Ovary (tissue), 9 donors: Measurements from ENCODE around the gene TBC1D7. TPM values are rescaled to one million over a fixed set of nuclear protein-coding genes. Genes with fewer than 3 reads are reported as not detected.

Experiments
- DNase-seq, 5 donors: peaks; one replicate each; pipeline ENCODE4 v3.0.0-alpha.2; 2019 to 2020
- H3K27ac ChIP-seq, 2 donors: fragments of 200-600 bp; one replicate each; pipeline versions ENCODE4 v1.5.1 to v1.8.0; 2019 to 2022
- H3K27me3 ChIP-seq: fragments of 200-600 bp; one replicate; pipeline ENCODE4 v1.8.0; 2022
- H3K36me3 ChIP-seq: fragments of 200-600 bp; sonication (generic); one replicate; pipeline ENCODE4 v1.5.1; 2019
- H3K4me1 ChIP-seq: one replicate; pipeline ENCODE4 v1.8.1; 2013; ENCODE audit warnings: mild to moderate bottlenecking, moderate library complexity; ENCODE audit not compliant: insufficient read depth
- H3K4me3 ChIP-seq: fragments of 200-600 bp; sonication (generic); one replicate; pipeline ENCODE4 v1.5.1; 2017
- H3K9me3 ChIP-seq, 2 donors: fragments of 200-600 bp in 1 of 2; sonication (generic) in 1 of 2; one replicate each; pipeline versions ENCODE4 v1.5.1 to v1.8.1; 2013 to 2019; ENCODE audit warnings: mild to moderate bottlenecking in 1 of 2, moderate library complexity in 1 of 2
- EP300 ChIP-seq: sonication (generic); formaldehyde crosslinking; IDR thresholded peaks from one replicate; pipeline ENCODE4 v1.6.1; 2017; ENCODE audit warnings: antibody characterized with exemption
- POLR2A ChIP-seq: fragments of 450-650 bp; IDR thresholded peaks from one replicate; pipeline ENCODE4 v1.6.1; 2017; ENCODE audit warnings: antibody characterized with exemption, mild to moderate bottlenecking, moderate library complexity
- WGBS, 3 donors: extraction: QIAGEN DNeasy Blood & Tissue Kit in 1 of 3; methylation state at CpG; one replicate each; pipeline versions ENCODE4 v1.1.5 to v1.1.7; 2013 to 2017; 5-methylcytosine and 5-hydroxymethylcytosine counted together
- intact Hi-C, 4 donors: fragments of 100-400 bp; cut with DNase I; formaldehyde crosslinking; loops; one replicate each; pipeline versions ENCODE4 v1.11.0 to v1.15.1; 2022 to 2023
- polyA plus RNA-seq, 2 donors: library from polyadenylated mRNA; stranded (reverse); fragments of 200-250 nt in 1 of 2; fragments of 350-450 nt in 1 of 2; fragmentation: Illumina TruSeq in 1 of 2; extraction: RNeasy Lipid Tissue Mini Kit (QIAGEN cat#74804) in 1 of 2; gene quantifications; one replicate each; pipeline ENCODE4 v1.2.3, GENCODE V29; 2013 to 2014
- total RNA-seq, 7 donors: library from RNA; depleted of rRNA in 2 of 7; stranded (reverse); fragments of >200 nt in 2 of 7; fragmentation: NEBNext Ultra II Directional in 3 of 7; extraction: Animal tissue kit (Norgen Biotek cat#: 25700) in 3 of 7; gene quantifications; one replicate each; pipeline versions ENCODE4 v1.1.0 to v1.2.4, GENCODE V29; 2016 to 2023
- TF ChIP-seq, protein P1 (sequence below), 3 donors: fragments of 450-650 bp in 2 of 3; fragments of 200-600 bp in 1 of 3; IDR thresholded peaks; one replicate each; pipeline versions ENCODE4 v1.5.1 to v1.8.0; 2016 to 2022; ENCODE audit warnings: antibody characterized with exemption in 3 of 3, mild to moderate bottlenecking in 1 of 3
- donor health status: DM: no; HTN: no; CAD: no; lungs with moderate emphysema.
- donor health status: DM: no; HTN: no; CAD: no.
- donor health status: Bipolar disorder and iron deficiency.
- donor health status: DM: yes; HTN: yes; CAD: no.
- donor health status: DM: no; HTN: no; CAD: no.
- donor health status: DM: yes; HTN: yes; CAD: no.

Gene TBC1D7
- total and polyA plus RNA-seq, 9 donors = 4.7 to 11.9 (median 7.5) TPM

DNA sequence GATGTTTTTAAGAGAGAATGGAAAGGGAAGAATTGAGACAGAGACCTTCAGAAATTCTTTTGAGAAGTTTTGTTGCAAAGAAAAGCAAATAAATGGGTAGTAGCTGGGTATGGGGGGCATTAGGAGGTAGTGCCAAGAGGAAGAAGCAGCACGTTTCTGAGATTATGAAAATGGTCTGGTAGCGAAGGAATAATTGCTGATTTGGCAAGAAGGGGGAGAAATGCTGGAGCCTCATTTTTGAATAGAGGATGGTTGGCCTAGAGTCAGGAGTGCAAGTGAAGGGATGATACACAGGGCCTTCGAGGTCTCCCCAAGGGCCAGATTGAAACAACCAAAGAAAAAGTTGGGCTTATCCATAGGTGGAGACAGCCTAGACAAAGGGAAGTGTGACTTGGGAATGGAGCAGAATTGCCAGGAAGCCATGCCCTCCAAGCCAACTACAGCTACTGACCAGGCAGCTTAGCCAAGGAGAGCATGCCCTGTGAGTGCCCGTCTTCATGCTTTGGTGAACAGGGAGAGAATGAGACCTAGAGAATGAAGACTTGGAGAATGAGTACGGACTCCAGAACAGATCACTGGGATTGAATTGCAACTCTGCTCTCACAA, 14.2 kb upstream of the TBC1D7 start:
- H3K9me3 ChIP-seq = no peaks in the 10 kb centered on the region
- intact Hi-C loops = loop anchor here in 1 of 4 donors (10.0 kb wide), 1 partner anchor 202 kb away; no protein-coding TSS in a partner anchor
- WGBS, 3 donors = 70 to 84% (median 81%) methylated on average over 5 of the region's 5 CpGs
- TF ChIP-seq POLR2A (no peak), EP300 (no peak)
- TF ChIP-seq, protein P1, sequence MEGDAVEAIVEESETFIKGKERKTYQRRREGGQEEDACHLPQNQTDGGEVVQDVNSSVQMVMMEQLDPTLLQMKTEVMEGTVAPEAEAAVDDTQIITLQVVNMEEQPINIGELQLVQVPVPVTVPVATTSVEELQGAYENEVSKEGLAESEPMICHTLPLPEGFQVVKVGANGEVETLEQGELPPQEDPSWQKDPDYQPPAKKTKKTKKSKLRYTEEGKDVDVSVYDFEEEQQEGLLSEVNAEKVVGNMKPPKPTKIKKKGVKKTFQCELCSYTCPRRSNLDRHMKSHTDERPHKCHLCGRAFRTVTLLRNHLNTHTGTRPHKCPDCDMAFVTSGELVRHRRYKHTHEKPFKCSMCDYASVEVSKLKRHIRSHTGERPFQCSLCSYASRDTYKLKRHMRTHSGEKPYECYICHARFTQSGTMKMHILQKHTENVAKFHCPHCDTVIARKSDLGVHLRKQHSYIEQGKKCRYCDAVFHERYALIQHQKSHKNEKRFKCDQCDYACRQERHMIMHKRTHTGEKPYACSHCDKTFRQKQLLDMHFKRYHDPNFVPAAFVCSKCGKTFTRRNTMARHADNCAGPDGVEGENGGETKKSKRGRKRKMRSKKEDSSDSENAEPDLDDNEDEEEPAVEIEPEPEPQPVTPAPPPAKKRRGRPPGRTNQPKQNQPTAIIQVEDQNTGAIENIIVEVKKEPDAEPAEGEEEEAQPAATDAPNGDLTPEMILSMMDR (IDR thresholded peaks at IDR 0.05) = no peak
- no peak for DNase-seq
- no peak overlapping the region for H3K27ac ChIP-seq
- H3K27me3 ChIP-seq = no peaks in the 10 kb centered on the region
- no peaks in the 10 kb centered on the region for H3K36me3 ChIP-seq
- no peaks in the 10 kb centered on the region for H3K4me1 ChIP-seq
- no peak overlapping the region for H3K4me3 ChIP-seq

DNA sequence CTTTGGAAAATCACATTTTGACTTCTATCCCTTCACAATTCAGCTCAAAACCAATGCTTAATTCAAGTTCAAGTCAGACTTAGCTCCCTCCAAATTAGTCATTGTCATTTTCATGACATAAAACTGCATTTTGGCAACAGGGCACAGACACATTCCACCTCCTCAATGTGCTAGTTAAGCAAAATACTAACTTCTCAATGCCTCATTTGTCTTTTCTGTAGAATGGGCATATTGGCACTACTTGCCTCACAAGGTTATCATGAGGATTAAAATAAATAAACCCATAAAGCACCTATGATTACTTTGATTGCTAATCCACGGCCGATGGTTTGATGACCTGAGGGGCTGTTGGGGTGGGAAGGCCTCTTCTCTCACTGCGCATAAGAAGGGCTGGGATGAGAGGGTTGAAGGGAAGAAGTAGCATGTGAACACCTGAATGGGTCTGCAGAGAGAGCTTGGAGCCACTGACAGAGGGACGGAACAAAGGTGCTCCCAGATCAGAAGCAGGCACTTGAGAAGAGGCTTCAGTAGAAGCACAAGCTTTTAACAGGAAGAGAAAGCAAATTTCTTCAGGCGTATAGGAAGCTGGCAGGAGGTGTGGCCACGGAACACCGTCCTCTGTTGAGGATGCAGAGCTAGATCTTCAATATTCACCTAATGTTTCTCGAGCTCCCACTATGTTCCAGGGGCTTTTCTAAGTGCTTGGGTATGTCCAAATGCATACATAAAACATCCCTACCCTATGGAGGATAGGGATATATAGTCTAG, 11.7 kb upstream of the TBC1D7 start:
- Histone ChIP-seq H3K4me3 (no peak overlapping the region), H3K27ac (no peak overlapping the region), H3K4me1 (no peaks in the 10 kb centered on the region), H3K27me3 (no peaks in the 10 kb centered on the region), H3K9me3 (no peaks in the 10 kb centered on the region), H3K36me3 (no peaks in the 10 kb centered on the region)
- intact Hi-C loops = loop anchor here in 2 of 4 donors (5.0 to 10.0 kb wide), 3 partner anchors 197 to 425 kb away; no protein-coding TSS in a partner anchor
- no peak for TF ChIP-seq EP300
- TF ChIP-seq, protein P1 (IDR thresholded peaks at IDR 0.05) = no peak
- TF ChIP-seq POLR2A = no peak
- DNase-seq = no peak
- 77 to 86% (median 84%) methylated on average over 8 of the region's 8 CpGs for WGBS, 3 donors

DNA sequence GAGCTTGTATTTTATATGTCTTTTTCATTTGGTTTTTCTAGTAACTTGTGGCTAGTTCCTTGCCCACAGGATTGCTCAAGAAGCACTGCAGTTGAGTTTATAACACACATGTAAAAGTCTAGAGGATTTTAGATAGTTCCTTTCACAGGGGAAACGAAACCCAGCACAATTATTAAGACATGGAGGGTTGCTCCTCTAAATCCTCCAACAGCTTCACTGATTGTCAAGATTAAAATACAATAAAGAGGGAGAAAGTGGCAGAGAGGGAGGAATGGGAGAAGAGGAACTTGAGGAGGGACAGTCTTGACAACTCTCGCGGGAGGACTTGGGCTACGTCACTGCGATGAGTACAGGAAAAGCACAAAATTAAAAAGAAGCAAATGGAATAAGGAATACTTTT, 9.7 kb upstream of the TBC1D7 start:
- Histone ChIP-seq H3K4me1 (no peaks in the 10 kb centered on the region), H3K9me3 (no peaks in the 10 kb centered on the region), H3K27me3 (no peaks in the 10 kb centered on the region), H3K36me3 (no peaks in the 10 kb centered on the region), H3K4me3 (no peak overlapping the region), H3K27ac (no peak overlapping the region)
- WGBS, 3 donors = 89 to 94% (median 92%) methylated on average over 5 of the region's 5 CpGs
- intact Hi-C loops = loop anchor here in 1 of 4 donors (5.0 to 10.0 kb wide), 2 partner anchors 199 to 423 kb away; no protein-coding TSS in a partner anchor
- no peak for DNase-seq
- TF ChIP-seq POLR2A = no peak
- TF ChIP-seq, protein P1 (IDR thresholded peaks at IDR 0.05) = no peak
- no peak for TF ChIP-seq EP300

DNA sequence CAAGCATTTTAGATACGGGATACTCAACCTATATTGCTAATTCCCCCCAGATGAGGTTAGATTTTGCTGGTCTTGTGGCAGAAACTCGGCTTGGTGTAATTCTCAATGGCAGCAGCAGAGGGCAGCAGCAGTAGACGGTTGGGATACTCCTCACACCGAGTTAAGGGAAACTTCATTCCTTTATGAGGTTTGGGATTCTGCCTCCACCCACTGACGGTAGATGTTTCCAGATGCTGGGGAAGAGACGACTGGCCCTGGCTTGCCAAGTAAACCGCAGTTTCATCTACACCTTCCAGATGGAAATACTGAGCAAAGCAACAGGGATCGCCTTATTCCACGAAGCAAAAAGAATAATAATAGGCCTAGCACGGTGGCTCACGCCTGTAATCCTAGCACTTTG, 8.2 kb upstream of the TBC1D7 start:
- TF ChIP-seq EP300 (no peak), POLR2A (no peak)
- TF ChIP-seq, protein P1 (IDR thresholded peaks at IDR 0.05) = peak; percentile 38 to 70 (median 64)
- DNase-seq = peak in 4 of 5 donors; percentile 62 to 87 (median 70)
- H3K4me1 ChIP-seq = no peaks in the 10 kb centered on the region
- WGBS, 3 donors = 14 to 18% (median 14%) methylated on average over 11 of the region's 11 CpGs
- no peaks in the 10 kb centered on the region for H3K9me3 ChIP-seq
- intact Hi-C loops = loop anchor here in 1 of 4 donors (5.0 to 10.0 kb wide), 2 partner anchors 201 to 422 kb away; no protein-coding TSS in a partner anchor
- no peaks in the 10 kb centered on the region for H3K36me3 ChIP-seq
- no peaks in the 10 kb centered on the region for H3K27me3 ChIP-seq
- no peak overlapping the region for H3K4me3 ChIP-seq
- H3K27ac ChIP-seq = no peak overlapping the region
